Colonic mucosa (tissue), 4 donors: ENCODE results near the gene DSP. TPM values are rescaled to one million over a fixed set of nuclear protein-coding genes. Genes with fewer than 3 reads are reported as not detected.

ENCODE experiments used
- DNase-seq: peaks from one replicate; pipeline ENCODE4 v3.0.0-alpha.2; 2020
- H3K27ac ChIP-seq: fragments of 200-600 bp; one replicate; pipeline ENCODE4 v1.8.0; 2021
- H3K27me3 ChIP-seq: fragments of 200-600 bp; one replicate; pipeline ENCODE4 v1.8.0; 2021
- H3K36me3 ChIP-seq: fragments of 200-600 bp; one replicate; pipeline ENCODE4 v1.8.0; 2021
- H3K4me1 ChIP-seq: fragments of 200-600 bp; one replicate; pipeline ENCODE4 v1.8.0; 2021; ENCODE audit warnings: mild to moderate bottlenecking
- H3K4me3 ChIP-seq: fragments of 200-600 bp; one replicate; pipeline ENCODE4 v1.8.0; 2021
- H3K9ac ChIP-seq, 2 donors: one replicate each; pipeline ENCODE4 v1.7.0; 2013; ENCODE audit warnings: control low read depth in 2 of 2, low read depth in 2 of 2, low read length in 2 of 2
- H3K9me3 ChIP-seq: fragments of 200-600 bp; one replicate; pipeline ENCODE4 v1.8.0; 2021
- intact Hi-C: fragments of 100-400 bp; cut with DNase I; formaldehyde crosslinking; loops from one replicate; pipeline ENCODE4 v1.14.1; 2022
- total RNA-seq, 2 donors: library from RNA; stranded (reverse); fragmentation: NEBNext Ultra II Directional in 1 of 2; extraction: Animal tissue kit (Norgen Biotek cat#: 25700) in 1 of 2; gene quantifications; one replicate each; pipeline ENCODE4 v1.2.1, GENCODE V29; 2021
- TF ChIP-seq, protein P1 (sequence below): fragments of 200-600 bp; IDR thresholded peaks from one replicate; pipeline ENCODE4 v1.8.0; 2022; ENCODE audit warnings: antibody characterized with exemption, mild to moderate bottlenecking
- donor health status: healthy.
- donor health status: DM: no; HTN: no; CAD: no.
- donor health status: DM: no; HTN: no; CAD: no.

The DSP gene
- total RNA-seq, 2 donors from 2014 or later, result 201 to 250 TPM

DNA sequence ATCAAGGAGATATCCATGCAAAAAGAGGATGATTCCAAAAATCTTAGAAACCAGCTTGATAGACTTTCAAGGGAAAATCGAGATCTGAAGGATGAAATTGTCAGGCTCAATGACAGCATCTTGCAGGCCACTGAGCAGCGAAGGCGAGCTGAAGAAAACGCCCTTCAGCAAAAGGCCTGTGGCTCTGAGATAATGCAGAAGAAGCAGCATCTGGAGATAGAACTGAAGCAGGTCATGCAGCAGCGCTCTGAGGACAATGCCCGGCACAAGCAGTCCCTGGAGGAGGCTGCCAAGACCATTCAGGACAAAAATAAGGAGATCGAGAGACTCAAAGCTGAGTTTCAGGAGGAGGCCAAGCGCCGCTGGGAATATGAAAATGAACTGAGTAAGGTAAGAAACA is 38.4 kb downstream of the DSP start:
- intact Hi-C loops, result no loop called here
- Histone ChIP-seq H3K4me3 (no peak overlapping the region), H3K9ac (no peak overlapping the region), H3K9me3 (no peaks in the 10 kb centered on the region), H3K27ac (no peak overlapping the region), H3K36me3 (no peaks in the 10 kb centered on the region), H3K4me1 (no peaks in the 10 kb centered on the region), H3K27me3 (no peaks in the 10 kb centered on the region)
- no peak for DNase-seq
- TF ChIP-seq, protein P1, sequence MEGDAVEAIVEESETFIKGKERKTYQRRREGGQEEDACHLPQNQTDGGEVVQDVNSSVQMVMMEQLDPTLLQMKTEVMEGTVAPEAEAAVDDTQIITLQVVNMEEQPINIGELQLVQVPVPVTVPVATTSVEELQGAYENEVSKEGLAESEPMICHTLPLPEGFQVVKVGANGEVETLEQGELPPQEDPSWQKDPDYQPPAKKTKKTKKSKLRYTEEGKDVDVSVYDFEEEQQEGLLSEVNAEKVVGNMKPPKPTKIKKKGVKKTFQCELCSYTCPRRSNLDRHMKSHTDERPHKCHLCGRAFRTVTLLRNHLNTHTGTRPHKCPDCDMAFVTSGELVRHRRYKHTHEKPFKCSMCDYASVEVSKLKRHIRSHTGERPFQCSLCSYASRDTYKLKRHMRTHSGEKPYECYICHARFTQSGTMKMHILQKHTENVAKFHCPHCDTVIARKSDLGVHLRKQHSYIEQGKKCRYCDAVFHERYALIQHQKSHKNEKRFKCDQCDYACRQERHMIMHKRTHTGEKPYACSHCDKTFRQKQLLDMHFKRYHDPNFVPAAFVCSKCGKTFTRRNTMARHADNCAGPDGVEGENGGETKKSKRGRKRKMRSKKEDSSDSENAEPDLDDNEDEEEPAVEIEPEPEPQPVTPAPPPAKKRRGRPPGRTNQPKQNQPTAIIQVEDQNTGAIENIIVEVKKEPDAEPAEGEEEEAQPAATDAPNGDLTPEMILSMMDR, result no peak

DNA sequence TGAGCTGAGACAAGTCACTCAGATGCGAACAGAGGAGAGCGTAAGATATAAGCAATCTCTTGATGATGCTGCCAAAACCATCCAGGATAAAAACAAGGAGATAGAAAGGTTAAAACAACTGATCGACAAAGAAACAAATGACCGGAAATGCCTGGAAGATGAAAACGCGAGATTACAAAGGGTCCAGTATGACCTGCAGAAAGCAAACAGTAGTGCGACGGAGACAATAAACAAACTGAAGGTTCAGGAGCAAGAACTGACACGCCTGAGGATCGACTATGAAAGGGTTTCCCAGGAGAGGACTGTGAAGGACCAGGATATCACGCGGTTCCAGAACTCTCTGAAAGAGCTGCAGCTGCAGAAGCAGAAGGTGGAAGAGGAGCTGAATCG is 39.1 kb downstream of the DSP start:
- no peaks in the 10 kb centered on the region for H3K4me1 ChIP-seq
- no peaks in the 10 kb centered on the region for H3K27me3 ChIP-seq
- intact Hi-C loops, result no loop called here
- H3K9ac ChIP-seq, result no peak overlapping the region
- DNase-seq, result no peak
- H3K36me3 ChIP-seq, result no peaks in the 10 kb centered on the region
- no peaks in the 10 kb centered on the region for H3K9me3 ChIP-seq
- no peak overlapping the region for H3K4me3 ChIP-seq
- TF ChIP-seq, protein P1, result no peak
- no peak overlapping the region for H3K27ac ChIP-seq

DNA sequence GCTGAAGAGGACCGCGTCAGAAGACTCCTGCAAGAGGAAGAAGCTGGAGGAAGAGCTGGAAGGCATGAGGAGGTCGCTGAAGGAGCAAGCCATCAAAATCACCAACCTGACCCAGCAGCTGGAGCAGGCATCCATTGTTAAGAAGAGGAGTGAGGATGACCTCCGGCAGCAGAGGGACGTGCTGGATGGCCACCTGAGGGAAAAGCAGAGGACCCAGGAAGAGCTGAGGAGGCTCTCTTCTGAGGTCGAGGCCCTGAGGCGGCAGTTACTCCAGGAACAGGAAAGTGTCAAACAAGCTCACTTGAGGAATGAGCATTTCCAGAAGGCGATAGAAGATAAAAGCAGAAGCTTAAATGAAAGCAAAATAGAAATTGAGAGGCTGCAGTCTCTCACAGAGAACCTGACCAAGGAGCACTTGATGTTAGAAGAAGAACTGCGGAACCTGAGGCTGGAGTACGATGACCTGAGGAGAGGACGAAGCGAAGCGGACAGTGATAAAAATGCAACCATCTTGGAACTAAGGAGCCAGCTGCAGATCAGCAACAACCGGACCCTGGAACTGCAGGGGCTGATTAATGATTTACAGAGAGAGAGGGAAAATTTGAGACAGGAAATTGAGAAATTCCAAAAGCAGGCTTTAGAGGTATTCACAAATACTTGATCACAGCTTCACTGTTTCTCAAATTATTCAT is 39.6 kb downstream of the DSP start:
- no peak overlapping the region for H3K4me3 ChIP-seq
- no peak for DNase-seq
- H3K27ac ChIP-seq, result no peak overlapping the region
- intact Hi-C loops, result no loop called here
- H3K36me3 ChIP-seq, result no peaks in the 10 kb centered on the region
- no peaks in the 10 kb centered on the region for H3K27me3 ChIP-seq
- no peaks in the 10 kb centered on the region for H3K4me1 ChIP-seq
- H3K9me3 ChIP-seq, result no peaks in the 10 kb centered on the region
- TF ChIP-seq, protein P1, result no peak
- no peak overlapping the region for H3K9ac ChIP-seq

DNA sequence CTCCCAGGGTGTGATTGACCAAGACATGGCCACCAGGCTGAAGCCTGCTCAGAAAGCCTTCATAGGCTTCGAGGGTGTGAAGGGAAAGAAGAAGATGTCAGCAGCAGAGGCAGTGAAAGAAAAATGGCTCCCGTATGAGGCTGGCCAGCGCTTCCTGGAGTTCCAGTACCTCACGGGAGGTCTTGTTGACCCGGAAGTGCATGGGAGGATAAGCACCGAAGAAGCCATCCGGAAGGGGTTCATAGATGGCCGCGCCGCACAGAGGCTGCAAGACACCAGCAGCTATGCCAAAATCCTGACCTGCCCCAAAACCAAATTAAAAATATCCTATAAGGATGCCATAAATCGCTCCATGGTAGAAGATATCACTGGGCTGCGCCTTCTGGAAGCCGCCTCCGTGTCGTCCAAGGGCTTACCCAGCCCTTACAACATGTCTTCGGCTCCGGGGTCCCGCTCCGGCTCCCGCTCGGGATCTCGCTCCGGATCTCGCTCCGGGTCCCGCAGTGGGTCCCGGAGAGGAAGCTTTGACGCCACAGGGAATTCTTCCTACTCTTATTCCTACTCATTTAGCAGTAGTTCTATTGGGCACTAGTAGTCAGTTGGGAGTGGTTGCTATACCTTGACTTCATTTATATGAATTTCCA is 43.9 kb downstream of the DSP start:
- Histone ChIP-seq H3K4me1 (no peaks in the 10 kb centered on the region), H3K36me3 (no peaks in the 10 kb centered on the region), H3K27me3 (no peaks in the 10 kb centered on the region), H3K9ac (no peak overlapping the region), H3K4me3 (no peak overlapping the region), H3K9me3 (no peaks in the 10 kb centered on the region), H3K27ac (no peak overlapping the region)
- no peak for DNase-seq
- TF ChIP-seq, protein P1, result no peak
- intact Hi-C loops, result no loop called here

DNA sequence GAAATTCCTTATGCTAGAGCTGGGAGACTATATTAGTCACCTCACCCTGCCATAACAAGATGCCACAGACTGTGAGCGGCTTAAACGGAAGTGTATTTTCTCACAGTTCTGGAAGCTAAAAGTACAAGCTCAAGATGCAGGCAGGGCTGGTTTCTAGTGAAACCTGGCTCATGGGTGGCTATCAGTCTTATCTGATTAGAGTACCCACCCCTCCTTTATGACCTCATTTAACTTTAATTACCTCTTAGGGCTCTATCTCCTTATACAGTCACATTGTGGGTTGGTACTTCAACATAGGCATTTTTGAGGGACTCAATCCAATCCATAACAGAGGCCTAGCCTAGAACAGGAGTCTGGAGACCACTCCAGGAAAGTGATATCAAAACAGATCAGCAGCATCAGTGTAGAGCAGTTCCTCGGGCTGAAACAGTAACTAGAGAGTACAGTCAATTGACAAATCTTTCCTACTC is 46.2 kb downstream of the DSP start:
- peak; percentile 68 for DNase-seq
- H3K27me3 ChIP-seq, result no peaks in the 10 kb centered on the region
- TF ChIP-seq, protein P1, result no peak
- peak overlapping the region; percentile 68 for H3K27ac ChIP-seq
- intact Hi-C loops, result no loop called here
- no peaks in the 10 kb centered on the region for H3K9me3 ChIP-seq
- H3K4me1 ChIP-seq, result no peaks in the 10 kb centered on the region
- no peaks in the 10 kb centered on the region for H3K36me3 ChIP-seq
- no peak overlapping the region for H3K4me3 ChIP-seq
- peak overlapping the region in 1 of 2 donors; percentile 38 for H3K9ac ChIP-seq
